Testis (tissue), 3 donors: Measurements from ENCODE around the gene DENND1A. TPM values are rescaled to one million over a fixed set of nuclear protein-coding genes. Genes with fewer than 3 reads are reported as not detected.

Source experiments
- DNase-seq: peaks from one replicate; pipeline ENCODE4 v3.0.0-alpha.2; 2019
- H3K27ac ChIP-seq, 2 donors: fragments of 200-600 bp; sonication (generic); one replicate each; pipeline ENCODE4 v1.5.1; 2019
- H3K27me3 ChIP-seq: fragments of 200-600 bp; sonication (generic); one replicate; pipeline ENCODE4 v1.5.1; 2019
- H3K36me3 ChIP-seq: fragments of 200-600 bp; sonication (generic); one replicate; pipeline ENCODE4 v1.5.1; 2017; ENCODE audit warnings: low read depth; ENCODE audit errors: missing control alignments
- H3K4me1 ChIP-seq: fragments of 200-600 bp; sonication (generic); one replicate; pipeline ENCODE4 v1.5.1; 2019
- H3K4me3 ChIP-seq, 2 donors: fragments of 200-600 bp; sonication (generic); one replicate each; pipeline ENCODE4 v1.5.1; 2017 to 2019
- H3K9me3 ChIP-seq: fragments of 200-600 bp; sonication (generic); one replicate; pipeline ENCODE4 v1.5.1; 2017
- CTCF ChIP-seq, 3 experiments: fragments of 450-650 bp in 2 of 3; fragments of 200-600 bp in 1 of 3; sonication (generic) in 1 of 3; IDR thresholded peaks; one replicate each; pipeline ENCODE4 v1.5.1; 2016 to 2019; ENCODE audit warnings: antibody characterized with exemption in 3 of 3, mild to moderate bottlenecking in 2 of 3, moderate library complexity in 1 of 3
- POLR2A ChIP-seq: fragments of 450-650 bp; IDR thresholded peaks from one replicate; pipeline ENCODE4 v1.6.1; 2017; ENCODE audit warnings: antibody characterized with exemption, mild to moderate bottlenecking, moderate library complexity
- WGBS, 2 donors: methylation state at CpG; one replicate each; pipeline ENCODE4 v1.1.5; 2018; 5-methylcytosine and 5-hydroxymethylcytosine counted together
- intact Hi-C: fragments of 100-400 bp; cut with DNase I; formaldehyde crosslinking; loops from one replicate; pipeline ENCODE4 v1.15.1; 2023; ENCODE audit warnings: low total_unique reads
- polyA plus RNA-seq: library from polyadenylated mRNA; stranded (reverse); fragments of 350-450 nt; fragmentation: Illumina TruSeq; extraction: RNeasy Lipid Tissue Mini Kit (QIAGEN cat#74804); gene quantifications from one replicate; pipeline ENCODE4 v1.2.3, GENCODE V29; 2014; ENCODE audit warnings: low read depth, low replicate concordance; ENCODE audit not compliant: insufficient read depth
- total RNA-seq, 2 donors: library from RNA; depleted of rRNA; stranded (reverse); fragments of >200 nt; gene quantifications; one replicate each; pipeline ENCODE4 v1.2.3, GENCODE V29; 2016

The DENND1A gene
- total and polyA plus RNA-seq, 3 donors from 2014 or later: 20.3 to 47.4 (median 44.9) TPM

DNA sequence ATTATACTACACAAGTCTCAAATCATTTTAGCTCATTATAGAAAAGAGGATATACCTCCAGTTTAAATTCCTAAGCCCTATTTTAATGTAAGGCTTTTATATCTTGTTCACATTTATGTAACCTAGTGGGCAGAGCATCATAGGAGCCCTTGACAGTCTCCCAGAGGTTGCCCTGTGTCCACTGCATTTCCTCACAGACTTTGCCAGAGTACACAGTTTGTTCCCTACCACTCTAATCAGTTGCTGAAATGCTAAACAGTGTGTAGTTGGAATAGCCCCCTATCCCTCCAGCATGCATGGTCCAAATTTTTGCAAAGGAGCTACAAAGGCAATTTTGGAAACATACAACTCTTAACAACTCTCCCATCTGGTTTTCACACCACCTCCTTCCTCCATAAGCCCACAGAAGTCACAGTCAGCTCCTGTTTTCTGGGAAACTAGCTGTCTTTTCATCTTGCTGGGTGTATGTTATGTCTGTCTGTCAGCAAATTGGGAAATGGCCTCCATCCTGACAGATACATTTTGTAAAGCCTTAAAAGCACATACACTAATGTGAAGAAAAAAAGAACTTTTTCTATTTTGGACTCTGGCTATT lies 212.2 kb downstream of the DENND1A start:
- intact Hi-C loops: no loop called here
- DNase-seq: no peak

DNA sequence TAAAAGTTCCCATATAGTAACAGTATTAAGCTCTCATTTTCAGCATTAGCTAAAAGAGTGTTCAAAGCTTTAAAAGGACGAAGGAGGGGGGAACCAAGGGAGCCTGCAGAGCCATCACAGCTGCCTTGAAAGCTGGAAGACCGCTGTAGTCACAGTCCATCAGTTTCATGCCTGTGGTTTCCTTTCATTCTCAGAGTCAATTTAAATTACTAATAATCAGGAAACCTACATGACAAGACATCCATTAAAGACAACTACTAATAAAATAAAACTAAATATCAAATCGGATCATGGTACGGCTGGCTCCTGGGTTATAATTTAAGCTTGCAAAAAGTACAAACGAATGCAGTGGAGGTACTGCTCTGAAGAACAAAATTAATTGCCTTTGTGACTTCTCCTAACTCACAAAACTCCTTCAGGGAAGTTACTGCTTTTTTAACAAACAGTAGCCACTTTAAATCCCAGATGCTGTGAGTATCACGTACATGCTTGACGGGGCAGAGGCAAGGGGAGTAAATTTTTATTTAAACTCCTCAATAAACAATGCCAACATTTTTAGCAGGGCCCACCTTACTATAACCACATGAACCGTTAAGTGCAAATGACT lies 213.5 kb downstream of the DENND1A start:
- Histone ChIP-seq H3K36me3 (no peaks in the 10 kb centered on the region), H3K4me3 (no peak overlapping the region), H3K27me3 (no peaks in the 10 kb centered on the region), H3K9me3 (no peaks in the 10 kb centered on the region), H3K27ac (no peak overlapping the region), H3K4me1 (no peaks in the 10 kb centered on the region)
- no peak for TF ChIP-seq CTCF (IDR thresholded peaks at IDR 0.05)
- TF ChIP-seq POLR2A: no peak
- DNase-seq: no peak
- intact Hi-C loops: no loop called here
- WGBS, 2 donors: 84 to 90% methylated on average over 8 of the region's 8 CpGs

More for the DNA sequence above, 212.2 kb downstream of the DENND1A start:
- Histone ChIP-seq H3K27ac (no peak overlapping the region), H3K36me3 (no peaks in the 10 kb centered on the region), H3K27me3 (no peaks in the 10 kb centered on the region), H3K4me1 (no peaks in the 10 kb centered on the region), H3K4me3 (no peak overlapping the region), H3K9me3 (no peaks in the 10 kb centered on the region)
- TF ChIP-seq POLR2A (no peak), CTCF (IDR thresholded peaks at IDR 0.05) (no peak)

DNA sequence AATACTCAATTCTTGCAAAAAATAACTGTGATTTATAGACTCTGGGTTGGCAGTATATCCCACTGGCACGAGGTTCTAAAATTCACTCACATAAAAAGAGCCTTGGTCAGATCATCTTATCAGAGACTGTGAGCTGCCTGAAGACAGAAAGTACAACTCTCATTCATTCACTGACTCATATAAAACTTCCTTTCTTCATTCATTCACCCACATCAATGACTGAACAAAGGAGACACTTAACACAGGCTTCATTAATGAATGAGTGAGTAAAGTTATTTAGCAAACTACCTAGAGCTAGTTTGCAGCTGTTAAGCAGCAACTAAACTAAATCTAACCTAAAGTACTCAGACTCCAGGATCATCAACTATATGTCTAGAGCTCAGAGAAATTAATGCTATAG lies 214.7 kb downstream of the DENND1A start:
- Histone ChIP-seq H3K27ac (no peak overlapping the region), H3K27me3 (no peaks in the 10 kb centered on the region), H3K4me3 (no peak overlapping the region), H3K4me1 (no peaks in the 10 kb centered on the region), H3K36me3 (no peaks in the 10 kb centered on the region), H3K9me3 (no peaks in the 10 kb centered on the region)
- no peak for DNase-seq
- intact Hi-C loops: no loop called here
- whole genome bisulfite sequencing, 2 donors: 76 to 86% methylated on average over 1 of the region's 1 CpG
- TF ChIP-seq POLR2A (no peak), CTCF (IDR thresholded peaks at IDR 0.05) (no peak)

- 89 to 93% methylated on average over 2 of the region's 2 CpGs for WGBS, 2 donors
- H3K4me3 ChIP-seq: no peak overlapping the region
- H3K36me3 ChIP-seq: no peaks in the 10 kb centered on the region
- TF ChIP-seq POLR2A (no peak), CTCF (IDR thresholded peaks at IDR 0.05) (no peak)
- H3K9me3 ChIP-seq: no peaks in the 10 kb centered on the region
- DNase-seq: no peak
- no peaks in the 10 kb centered on the region for H3K4me1 ChIP-seq
- intact Hi-C loops: no loop called here
- H3K27me3 ChIP-seq: no peaks in the 10 kb centered on the region
- no peak overlapping the region for H3K27ac ChIP-seq
Measured at GRCh38 chr9:123713282-123713681, 216.6 kb downstream of the DENND1A start.

DNA sequence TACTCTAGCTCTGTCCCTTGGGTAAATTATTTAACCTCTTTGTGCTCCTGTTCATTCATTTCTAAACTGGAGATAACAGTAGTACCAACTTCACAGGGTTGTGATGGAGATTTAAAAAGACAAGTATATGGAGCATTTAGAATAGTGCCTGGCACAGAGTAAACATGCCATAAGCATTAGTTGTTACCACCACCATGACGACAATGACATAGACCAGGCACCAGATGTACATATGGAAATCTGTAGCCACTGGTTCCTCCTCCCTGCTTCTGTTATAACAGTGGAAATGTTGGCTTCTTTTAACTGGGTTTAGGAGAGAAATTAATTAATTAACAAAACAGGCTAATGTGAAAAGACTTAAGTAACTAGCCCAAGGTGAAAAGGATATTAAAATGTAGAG lies 217.5 kb downstream of the DENND1A start:
- 96 to 97% methylated on average over 1 of the region's 1 CpG for WGBS, 2 donors

More for the DNA sequence above, 217.5 kb downstream of the DENND1A start:
- no peak for DNase-seq
- Histone ChIP-seq H3K4me3 (no peak overlapping the region), H3K27me3 (no peaks in the 10 kb centered on the region), H3K27ac (no peak overlapping the region), H3K4me1 (no peaks in the 10 kb centered on the region), H3K36me3 (no peaks in the 10 kb centered on the region), H3K9me3 (no peaks in the 10 kb centered on the region)
- intact Hi-C loops: no loop called here
- no peak for TF ChIP-seq POLR2A
- no peak for TF ChIP-seq CTCF (IDR thresholded peaks at IDR 0.05)
